SK-N-SH treated with all-trans-retinoic acid at 6 μM for 48 hours (cell line): Measurements from ENCODE around the gene CDKN1B.

Source experiments
- ARNTL ChIP-seq: fragments of 450-650 bp; formaldehyde crosslinking; IDR thresholded peaks from 2 replicates; pipeline ENCODE4 v1.5.0; 2020; ENCODE audit warnings: low read depth, mild to moderate bottlenecking, moderate library complexity, borderline replicate concordance
- ISL1 ChIP-seq: fragments of 250-450 bp; sonication (Bioruptor Pico); IDR thresholded peaks from 2 replicates; pipeline ENCODE4 v2.1.2; 2022; ENCODE audit warnings: mild to moderate bottlenecking, moderate library complexity
- PATZ1 ChIP-seq: fragments of 250-450 bp; sonication (Bioruptor Pico); IDR thresholded peaks from 2 replicates; pipeline ENCODE4 v1.8.0; 2020; ENCODE audit warnings: mild to moderate bottlenecking, moderate library complexity, borderline replicate concordance
- ZNF70 ChIP-seq: fragments of 450-650 bp; formaldehyde crosslinking; IDR thresholded peaks from 2 replicates; pipeline ENCODE4 v1.5.0; 2020; ENCODE audit warnings: mild to moderate bottlenecking, moderate library complexity

- no peak for TF ChIP-seq ZNF70 (CRISPR knock-in tag)
- TF ChIP-seq PATZ1 (CRISPR knock-in tag), result no peak
- no peak for TF ChIP-seq ARNTL (CRISPR knock-in tag)
- TF ChIP-seq ISL1 (CRISPR knock-in tag), result no peak
Observed at GRCh38 chr12:12699345-12699744, 17.8 kb upstream of the CDKN1B start.
